Lower leg skin (tissue), 4 donors: ENCODE measurements around the gene CAAP1. TPM values are rescaled to one million over a fixed set of nuclear protein-coding genes. Genes with fewer than 3 reads are reported as not detected.
"Not testable (repeated sequence)": the region's sequence is repeated elsewhere in the genome, so short reads cannot be mapped to it uniquely, and the experiment has no call there.

Experiments
- DNase-seq, 2 donors: peaks; one replicate each; pipeline ENCODE4 v3.0.0-alpha.2; 2019; ENCODE audit warnings: low spot score in 2 of 2
- H3K4me3 ChIP-seq: fragments of 200-600 bp; sonication (generic); 2 replicates; pipeline ENCODE4 v1.5.1; 2017; ENCODE audit warnings: mild to moderate bottlenecking, low read depth; ENCODE audit not compliant: poor library complexity, severe bottlenecking
- POLR2A ChIP-seq, 2 donors: fragments of 450-650 bp; IDR thresholded peaks; one replicate each; pipeline ENCODE4 v1.6.1; 2016 to 2017; ENCODE audit warnings: antibody characterized with exemption in 2 of 2, mild to moderate bottlenecking in 1 of 2, moderate library complexity in 1 of 2
- WGBS, 2 donors: methylation state at CpG; one replicate each; pipeline ENCODE4 v1.1.5; 2018; 5-methylcytosine and 5-hydroxymethylcytosine counted together
- intact Hi-C: fragments of 100-400 bp; cut with DNase I; formaldehyde crosslinking; loops from one replicate; pipeline ENCODE4 v1.15.0; 2023; ENCODE audit warnings: low total_unique reads
- total RNA-seq, 4 donors: library from RNA; depleted of rRNA; stranded (reverse); fragments of >200 nt; gene quantifications; one replicate each; pipeline ENCODE4 v1.1.0, GENCODE V29; 2016
- TF ChIP-seq, protein P1 (sequence below), 3 donors: fragments of 450-650 bp; IDR thresholded peaks; one replicate each; pipeline ENCODE4 v1.5.1; 2016; ENCODE audit warnings: antibody characterized with exemption in 3 of 3, mild to moderate bottlenecking in 3 of 3, moderate library complexity in 2 of 3

The CAAP1 gene
- total RNA-seq, 4 donors from 2014 or later, result 10.0 to 24.4 (median 20.3) TPM

- H3K4me3 ChIP-seq, result peak overlapping the region; percentile 95
- no peak for DNase-seq
- WGBS, 2 donors, result 16 to 27% methylated on average over 7 of the region's 7 CpGs
- TF ChIP-seq POLR2A (IDR thresholded peaks at IDR 0.05), result no peak
- TF ChIP-seq, protein P1, sequence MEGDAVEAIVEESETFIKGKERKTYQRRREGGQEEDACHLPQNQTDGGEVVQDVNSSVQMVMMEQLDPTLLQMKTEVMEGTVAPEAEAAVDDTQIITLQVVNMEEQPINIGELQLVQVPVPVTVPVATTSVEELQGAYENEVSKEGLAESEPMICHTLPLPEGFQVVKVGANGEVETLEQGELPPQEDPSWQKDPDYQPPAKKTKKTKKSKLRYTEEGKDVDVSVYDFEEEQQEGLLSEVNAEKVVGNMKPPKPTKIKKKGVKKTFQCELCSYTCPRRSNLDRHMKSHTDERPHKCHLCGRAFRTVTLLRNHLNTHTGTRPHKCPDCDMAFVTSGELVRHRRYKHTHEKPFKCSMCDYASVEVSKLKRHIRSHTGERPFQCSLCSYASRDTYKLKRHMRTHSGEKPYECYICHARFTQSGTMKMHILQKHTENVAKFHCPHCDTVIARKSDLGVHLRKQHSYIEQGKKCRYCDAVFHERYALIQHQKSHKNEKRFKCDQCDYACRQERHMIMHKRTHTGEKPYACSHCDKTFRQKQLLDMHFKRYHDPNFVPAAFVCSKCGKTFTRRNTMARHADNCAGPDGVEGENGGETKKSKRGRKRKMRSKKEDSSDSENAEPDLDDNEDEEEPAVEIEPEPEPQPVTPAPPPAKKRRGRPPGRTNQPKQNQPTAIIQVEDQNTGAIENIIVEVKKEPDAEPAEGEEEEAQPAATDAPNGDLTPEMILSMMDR (IDR thresholded peaks at IDR 0.05), result no peak
- intact Hi-C loops, result no loop called here
These were observed 551 bp upstream of the CAAP1 start for GRCh38 chr9:26893030-26893676.

DNA sequence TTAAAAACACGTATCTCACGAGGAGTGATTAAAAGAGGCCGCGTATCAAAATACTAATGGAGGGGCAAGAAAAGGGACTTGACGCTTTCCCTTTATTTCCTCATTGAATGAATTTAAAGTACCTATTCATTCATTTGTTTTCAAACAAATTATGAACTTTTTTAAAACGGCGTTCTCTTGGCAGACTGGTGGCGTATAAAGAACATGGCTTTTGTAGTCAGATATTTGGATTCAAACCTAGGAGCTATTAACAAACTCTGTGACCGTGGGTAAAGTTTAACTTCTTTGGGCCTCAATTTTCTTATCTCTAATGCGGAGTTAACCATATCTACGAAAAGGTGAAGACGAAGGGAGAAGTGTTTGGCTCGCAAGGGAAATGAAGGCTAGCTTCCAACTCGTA is 876 bp downstream of the CAAP1 start:
- intact Hi-C loops, result no loop called here
- no peak for TF ChIP-seq POLR2A (IDR thresholded peaks at IDR 0.05)
- TF ChIP-seq, protein P1 (IDR thresholded peaks at IDR 0.05), result no peak
- no peak for DNase-seq
- WGBS, 2 donors, result 1% methylated on average over 14 of the region's 14 CpGs
- peak overlapping the region; percentile 95 for H3K4me3 ChIP-seq

DNA sequence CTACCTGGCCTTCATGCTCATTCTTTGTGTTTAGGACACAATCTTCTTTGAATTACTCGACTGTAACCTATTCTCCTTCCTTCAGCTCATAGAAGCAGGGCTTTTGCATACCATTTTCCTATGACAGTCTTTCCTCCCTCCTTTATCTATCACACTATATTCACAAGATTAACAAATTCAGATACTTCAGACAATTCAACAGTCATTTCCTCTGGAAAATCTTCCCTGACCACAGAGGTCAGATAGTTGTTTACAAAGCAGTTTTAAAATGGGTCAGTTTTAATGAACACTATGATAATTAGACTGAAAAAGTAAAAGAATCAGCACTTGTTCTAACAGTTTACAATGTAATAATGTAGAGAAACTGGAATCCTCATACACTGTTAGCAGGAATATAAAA is 4.3 kb downstream of the CAAP1 start:
- WGBS, 2 donors, result 88% methylated on average over 1 of the region's 1 CpG
- H3K4me3 ChIP-seq, result no peak overlapping the region
- intact Hi-C loops, result no loop called here
- no peak for DNase-seq
- TF ChIP-seq, protein P1 (IDR thresholded peaks at IDR 0.05), result no peak
- no peak for TF ChIP-seq POLR2A (IDR thresholded peaks at IDR 0.05)

GRCh38 chr9:26882154-26882553 is 10.4 kb downstream of the CAAP1 start:
- TF ChIP-seq, protein P1 (IDR thresholded peaks at IDR 0.05), result no peak
- TF ChIP-seq POLR2A (IDR thresholded peaks at IDR 0.05), result no peak
- intact Hi-C loops, result no loop called here
- no peak overlapping the region for H3K4me3 ChIP-seq
- WGBS, 2 donors, result 98 to 99% methylated on average over 3 of the region's 3 CpGs
- no peak for DNase-seq

GRCh38 chr9:26880262-26880661 is 12.3 kb downstream of the CAAP1 start:
- no peak overlapping the region for H3K4me3 ChIP-seq
- no peak for DNase-seq
- 99 to 100% methylated on average over 4 of the region's 4 CpGs for WGBS, 2 donors
- TF ChIP-seq, protein P1 (IDR thresholded peaks at IDR 0.05), result no peak
- no peak for TF ChIP-seq POLR2A (IDR thresholded peaks at IDR 0.05)
- intact Hi-C loops, result no loop called here

GRCh38 chr9:26875155-26875554 is 17.4 kb downstream of the CAAP1 start:
- DNase-seq, intact Hi-C loops, H3K4me3 ChIP-seq: not testable (repeated sequence)
- WGBS, 2 donors, result 96 to 98% methylated on average over 3 of the region's 3 CpGs
